Pons (tissue), 1 donor: ENCODE results near the gene WFDC5.

Source experiments
- DNase-seq: peaks from one replicate; pipeline ENCODE4 v3.0.0-alpha.2; 2016; ENCODE audit warnings: low spot score

Gene WFDC5

DNA sequence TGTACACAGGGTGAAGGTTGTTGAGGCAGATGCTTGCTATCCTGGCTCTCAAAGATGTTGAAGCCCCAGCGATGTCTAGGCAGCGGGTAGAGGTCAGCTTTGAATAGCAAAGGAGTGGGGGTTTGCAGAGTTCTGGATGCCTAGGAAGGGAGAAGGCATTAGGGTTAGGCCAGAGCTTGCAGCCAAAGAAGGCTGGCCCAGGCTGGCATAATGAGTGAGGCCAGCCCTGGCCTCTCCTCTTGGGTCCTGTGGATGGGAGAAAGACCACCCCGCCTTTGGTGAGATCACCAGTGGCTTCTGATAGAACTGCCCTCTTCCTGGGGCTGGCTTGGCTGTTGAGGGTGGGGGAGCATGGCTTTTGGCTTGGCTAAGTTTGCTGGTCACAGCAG, 406 bp upstream of the WFDC5 start:
- no peak for DNase-seq

DNA sequence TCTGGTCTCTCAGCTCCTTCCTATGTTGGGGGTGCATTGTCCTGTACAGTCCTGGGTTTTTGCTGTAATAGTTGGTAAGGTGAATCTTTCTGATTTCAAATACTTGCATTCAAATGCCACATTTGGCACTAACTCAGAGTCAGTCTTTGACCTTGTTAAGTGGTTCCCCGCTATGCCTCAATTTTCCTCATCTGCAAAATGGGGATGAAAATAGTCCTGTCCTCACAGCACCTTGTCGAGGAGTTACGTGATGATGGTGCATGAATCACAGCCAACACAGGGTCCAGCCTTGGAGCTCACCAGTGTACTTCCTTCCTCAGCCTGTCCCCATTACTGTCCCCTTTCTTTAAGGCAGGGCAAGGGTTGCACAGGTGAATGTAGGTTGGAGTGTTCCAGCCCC, 1.1 kb downstream of the WFDC5 start:
- no peak for DNase-seq

GRCh38 chr20:45112754-45113153, 2.2 kb downstream of the WFDC5 start:
- no peak for DNase-seq

- DNase-seq, result peak; percentile 24
These were observed 3.0 kb downstream of the WFDC5 start for GRCh38 chr20:45111799-45112471.

DNA sequence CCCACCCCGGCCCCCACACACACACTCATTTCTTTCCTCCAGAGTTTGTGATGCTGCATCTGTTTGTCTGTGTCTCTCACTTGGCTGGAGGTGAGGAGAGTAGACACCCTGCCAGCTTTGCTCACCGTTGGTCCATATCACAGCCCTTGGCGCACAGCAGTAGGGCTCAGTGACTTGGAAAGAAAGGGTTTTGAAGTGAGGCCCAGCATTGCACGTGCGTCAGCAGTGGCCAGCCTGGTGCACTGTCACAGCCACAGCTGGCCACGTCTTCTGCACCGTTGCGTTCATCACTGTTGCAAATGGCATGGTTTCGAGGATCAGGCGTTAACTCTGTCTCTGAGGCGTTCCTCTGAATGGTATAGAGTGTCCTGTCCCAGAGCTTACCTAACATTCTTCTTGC, 3.7 kb downstream of the WFDC5 start:
- DNase-seq, result no peak

DNA sequence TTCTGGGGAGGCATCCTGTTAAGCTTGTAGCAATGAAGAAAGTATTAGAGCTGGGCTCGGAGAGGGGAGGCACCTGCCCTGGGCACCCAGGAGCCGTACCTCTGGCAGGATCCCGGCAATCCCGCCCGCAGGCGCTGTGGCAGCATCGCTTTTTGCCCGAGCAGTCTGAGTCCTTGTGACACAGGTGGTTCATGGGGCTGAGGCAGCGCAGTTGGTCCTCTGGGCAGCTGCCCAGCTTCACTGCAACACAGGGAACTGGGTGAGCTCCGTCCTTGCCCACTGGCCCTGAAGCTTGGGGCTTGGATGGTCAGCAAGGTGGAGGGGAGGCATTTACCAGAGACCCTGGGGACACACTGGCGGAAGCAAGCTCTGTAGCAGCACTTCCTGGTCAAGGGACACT, 4.7 kb downstream of the WFDC5 start:
- DNase-seq, result no peak

DNA sequence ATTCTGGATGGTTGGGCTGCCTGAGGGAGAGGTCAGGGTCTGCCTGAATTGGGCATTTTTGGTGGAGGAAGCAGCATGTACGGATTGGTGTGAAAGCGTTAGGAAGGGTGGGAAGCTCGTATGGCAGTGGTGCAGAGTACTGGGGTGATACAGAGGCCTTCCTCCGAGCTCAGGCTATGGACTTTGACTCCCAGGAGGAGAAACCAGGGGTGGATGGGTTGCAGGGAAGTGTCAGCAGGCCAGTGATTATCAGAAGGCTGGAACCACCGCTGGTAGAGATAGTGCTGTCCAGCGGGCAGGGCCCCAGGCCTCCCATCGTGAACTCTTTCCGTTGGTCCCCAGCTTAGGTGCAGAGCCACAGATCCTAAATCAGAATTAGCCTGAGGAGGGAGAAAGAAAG, 5.3 kb downstream of the WFDC5 start:
- no peak for DNase-seq

- no peak for DNase-seq
These were observed 9.7 kb downstream of the WFDC5 start for GRCh38 chr20:45105317-45105716.

GRCh38 chr20:45104786-45105185, 10.2 kb downstream of the WFDC5 start:
- DNase-seq, result no peak

- no peak for DNase-seq
These were observed 11.9 kb downstream of the WFDC5 start for GRCh38 chr20:45103072-45103471.

DNA sequence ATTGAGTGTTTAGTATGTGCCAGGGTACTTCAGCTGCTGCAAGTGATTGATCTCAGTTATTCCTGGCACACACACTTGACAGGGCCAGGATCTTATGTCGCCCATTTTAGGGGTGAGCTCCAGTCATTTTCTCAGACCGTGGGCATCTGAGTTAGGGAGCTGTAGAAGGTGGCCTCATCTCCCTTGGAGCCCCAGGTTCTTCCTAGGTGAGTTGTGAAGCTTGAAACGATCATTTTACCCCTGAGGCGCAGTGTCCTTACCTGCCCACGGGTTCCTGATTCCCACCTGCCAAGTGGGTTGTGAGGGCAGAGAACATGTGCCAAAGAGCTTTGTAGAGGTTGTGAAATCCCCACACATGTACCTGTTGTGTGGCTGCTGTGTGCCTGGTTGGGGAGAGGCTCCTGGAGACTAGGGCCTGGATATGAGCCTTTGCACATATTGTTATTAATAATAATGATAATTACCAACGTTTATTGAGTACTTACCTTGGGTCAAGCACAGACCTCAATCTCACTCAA, 13.6 kb downstream of the WFDC5 start:
- no peak for DNase-seq

- no peak for DNase-seq
These were observed 14.3 kb downstream of the WFDC5 start, which contains the start of gene KCNS1 for GRCh38 chr20:45100563-45101245. Gene KCNS1 (minus strand): TSS chr20:45101127. CDS start chr20:45099236, 1,891 bp downstream.

DNA sequence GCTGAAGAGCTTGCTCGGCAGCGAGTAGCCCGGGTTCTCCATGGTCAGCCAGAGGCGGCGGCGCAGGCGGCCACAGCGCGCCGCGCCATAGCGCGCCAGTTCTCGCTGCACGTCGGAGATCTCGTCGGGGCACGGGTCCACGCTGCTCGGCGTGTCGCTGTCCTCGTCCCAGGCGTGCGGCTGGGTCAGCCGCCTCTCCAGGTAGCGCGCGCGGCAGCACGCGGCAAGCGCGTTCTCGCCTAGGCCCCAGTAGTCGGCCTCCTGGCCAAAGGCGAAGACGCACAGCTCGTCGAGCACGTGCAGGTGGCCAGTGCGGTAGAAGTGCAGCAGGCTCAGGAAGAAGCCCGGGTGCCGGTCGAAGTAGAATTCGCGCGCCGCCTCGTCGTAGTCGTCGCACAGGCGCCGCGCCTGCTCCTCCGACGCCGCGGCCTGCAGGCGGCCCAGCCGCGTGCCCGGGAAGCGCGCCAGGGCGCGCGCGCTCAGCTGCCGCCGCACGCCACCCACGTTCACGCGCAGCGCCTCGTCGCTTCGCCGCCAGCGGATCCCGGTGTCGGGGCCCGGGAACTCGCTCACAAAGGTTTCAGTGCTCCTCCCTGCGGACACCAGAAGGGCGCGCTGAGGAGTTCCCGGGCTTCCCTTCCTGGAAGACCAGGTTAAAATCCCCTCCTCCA, 16.7 kb downstream of the WFDC5 start:
- DNase-seq, result no peak

DNA sequence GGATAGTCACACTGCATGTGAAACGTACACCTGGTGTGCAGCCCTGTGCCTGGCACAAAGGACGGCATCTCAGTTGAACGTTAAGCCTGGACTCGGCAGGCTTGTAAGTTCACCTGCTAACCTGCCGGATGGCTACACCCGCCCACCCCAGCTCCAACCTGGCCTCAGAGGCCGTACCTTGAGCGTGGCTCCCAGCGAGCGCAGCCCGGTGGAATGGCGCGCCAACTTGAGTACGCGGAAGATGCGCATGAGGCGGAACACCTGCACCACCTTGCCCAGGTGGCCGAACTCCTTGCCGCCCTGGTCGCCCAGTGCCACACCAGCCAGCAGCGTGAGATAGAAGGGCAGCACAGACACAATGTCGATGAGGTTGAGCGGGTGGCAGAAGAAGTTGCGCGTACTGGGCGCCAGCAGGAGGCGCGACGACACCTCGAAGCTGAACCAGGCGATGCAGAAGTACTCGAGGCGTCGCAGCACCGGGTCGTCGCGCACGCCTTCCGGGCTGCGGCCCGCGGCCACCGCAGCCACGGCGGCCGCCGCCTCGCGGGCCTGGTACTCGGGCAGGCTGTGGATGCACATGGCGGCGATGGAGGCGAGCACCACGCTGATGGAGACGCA, 17.4 kb downstream of the WFDC5 start:
- DNase-seq, result no peak

DNA sequence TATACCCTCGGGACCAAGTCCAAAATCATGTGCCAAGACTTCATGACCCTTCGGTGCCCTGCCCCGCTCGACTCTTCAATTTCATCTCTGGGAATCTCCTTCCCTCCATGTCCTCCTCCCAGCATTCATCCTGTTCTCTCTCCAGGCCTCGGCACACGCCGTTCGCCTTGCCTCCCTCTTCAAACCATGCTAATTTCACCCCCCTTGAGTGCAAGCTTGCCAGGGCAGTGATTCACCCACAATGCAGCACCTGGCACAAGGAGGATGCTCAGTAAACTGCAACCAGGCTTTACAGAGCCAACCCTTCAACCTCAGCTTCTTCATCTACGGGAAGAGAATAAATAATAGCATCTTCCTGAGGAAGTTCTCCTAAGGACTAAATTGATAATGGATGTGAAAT, 18.2 kb downstream of the WFDC5 start:
- DNase-seq, result no peak

DNA sequence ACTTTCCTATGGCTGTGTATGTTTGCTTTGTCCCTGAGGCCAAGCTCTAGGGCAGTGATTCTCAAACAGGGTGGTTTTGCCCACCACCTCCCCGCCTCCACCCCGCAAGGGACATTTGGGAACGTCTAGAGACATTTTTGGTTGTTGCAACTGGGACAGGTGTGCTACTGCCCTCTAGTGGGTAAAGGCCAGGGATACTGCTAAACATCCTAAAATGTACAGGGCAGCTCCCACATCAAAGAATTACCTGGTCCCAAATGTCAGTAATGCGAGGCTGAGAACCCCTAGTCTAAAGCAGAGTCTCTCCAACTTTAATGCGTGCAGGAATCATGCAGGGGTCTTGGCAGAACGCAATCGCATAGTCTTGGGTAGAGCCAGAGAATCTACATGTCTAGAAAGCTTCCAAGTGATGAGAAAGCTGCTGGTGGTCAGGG, 19.2 kb downstream of the WFDC5 start:
- DNase-seq, result peak; percentile 73

DNA sequence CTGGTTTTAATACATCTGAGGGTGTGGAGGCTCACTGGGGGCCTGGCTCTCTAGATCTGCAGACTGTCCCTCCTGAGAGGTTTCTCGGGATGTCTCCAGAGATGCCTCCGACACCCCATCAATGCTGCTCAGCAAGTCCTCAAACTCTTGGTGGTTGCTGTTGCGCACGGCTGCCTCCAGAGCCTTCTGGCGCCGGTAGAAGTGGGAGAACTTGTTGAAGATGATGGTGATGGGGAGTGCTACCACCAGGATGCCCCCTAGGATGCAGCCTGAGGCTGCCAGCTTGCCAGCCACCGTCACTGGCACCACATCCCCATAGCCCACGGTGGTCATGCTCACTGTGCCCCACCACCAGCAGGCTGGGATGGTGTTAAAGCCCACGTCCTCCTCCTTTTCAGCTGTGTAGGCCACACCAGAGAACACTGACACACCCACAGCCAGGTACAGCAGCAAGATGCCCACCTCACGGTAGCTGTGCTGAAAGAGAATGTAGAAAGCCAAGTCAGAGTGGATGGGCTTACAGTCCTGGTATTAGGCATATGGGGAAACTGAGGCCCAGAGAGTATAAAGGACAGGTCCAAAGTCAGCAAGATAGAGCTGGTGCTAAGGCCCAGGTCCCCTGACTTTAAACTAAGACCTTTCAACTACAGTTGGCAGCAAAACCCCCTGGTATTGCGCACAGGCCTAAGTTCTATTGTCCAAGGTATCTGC, 20.0 kb downstream of the WFDC5 start:
- DNase-seq, result no peak

DNA sequence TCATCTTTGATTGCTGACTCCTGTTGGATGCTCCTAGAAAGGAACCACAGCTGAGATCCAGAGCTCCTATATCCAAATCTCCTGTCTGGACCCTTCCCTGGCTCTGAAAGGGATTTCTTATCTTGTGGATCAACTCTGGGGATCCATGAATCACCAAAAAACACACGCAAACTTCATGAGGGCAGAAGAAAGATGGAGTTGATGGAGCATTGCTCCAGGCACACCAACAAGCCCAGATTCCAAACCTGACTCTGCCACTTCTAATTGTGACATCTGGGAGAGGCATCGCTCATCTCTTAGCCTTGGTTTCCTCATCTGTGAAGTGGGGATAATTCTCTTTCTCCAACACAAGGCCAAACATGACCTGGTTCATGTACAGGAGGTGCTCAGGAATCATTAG, 20.8 kb downstream of the WFDC5 start:
- DNase-seq, result no peak

DNA sequence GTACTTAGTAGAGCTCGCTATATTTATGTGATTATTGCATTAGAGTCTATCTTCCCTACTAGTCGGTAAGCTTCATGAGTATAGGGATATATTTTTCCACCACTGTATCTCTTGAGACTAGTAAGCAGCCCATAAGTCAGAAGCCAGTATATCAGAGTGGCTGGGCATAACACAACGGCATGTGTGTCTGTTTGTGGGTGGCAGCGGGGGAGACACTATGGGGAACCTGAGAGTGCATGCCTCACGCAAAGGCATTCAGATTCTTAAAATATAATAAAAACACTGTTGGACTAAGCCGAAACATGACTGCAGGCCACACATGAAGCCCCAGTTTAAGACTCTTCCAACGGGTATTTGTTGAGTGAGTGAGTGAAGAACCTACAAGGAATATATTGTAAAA, 22.1 kb downstream of the WFDC5 start:
- no peak for DNase-seq

DNA sequence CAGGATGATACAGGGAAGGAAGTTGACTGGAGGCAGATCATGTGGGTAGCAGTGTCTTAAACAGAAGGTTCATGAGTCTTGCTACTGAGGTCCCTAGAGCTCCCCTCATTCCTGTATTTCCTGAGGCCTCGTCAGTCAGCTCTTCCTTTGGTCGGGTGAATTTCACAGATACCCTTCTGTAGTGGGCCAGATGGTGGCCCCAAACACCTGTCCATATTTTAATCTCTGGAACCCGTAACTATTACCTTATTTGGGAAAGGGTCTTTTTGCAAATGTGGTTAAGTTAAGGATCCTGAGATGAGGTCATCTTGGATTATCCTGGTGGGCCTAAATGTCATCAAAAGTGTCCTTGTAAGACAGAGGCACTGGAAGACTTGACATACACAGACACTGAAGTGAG, 23.6 kb downstream of the WFDC5 start:
- no peak for DNase-seq

DNA sequence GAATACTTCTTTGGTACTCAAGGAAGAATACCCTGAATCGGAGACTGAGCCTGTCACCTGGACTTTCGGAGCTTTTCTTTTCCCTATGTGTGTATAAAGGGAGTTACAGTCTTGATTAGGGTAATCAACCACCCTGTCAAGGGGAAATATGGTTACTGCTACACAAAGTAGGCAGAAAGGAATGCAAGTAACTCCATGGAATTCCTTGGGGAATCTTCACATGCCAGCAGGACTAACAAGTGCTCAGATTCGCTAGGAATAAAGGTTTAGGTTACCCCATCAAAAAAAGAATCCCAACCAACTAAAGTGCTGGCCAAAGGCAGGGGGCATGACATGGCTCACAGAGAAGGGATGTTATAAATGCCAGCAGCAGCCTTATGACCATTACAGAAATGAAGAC, 24.5 kb downstream of the WFDC5 start:
- no peak for DNase-seq

DNA sequence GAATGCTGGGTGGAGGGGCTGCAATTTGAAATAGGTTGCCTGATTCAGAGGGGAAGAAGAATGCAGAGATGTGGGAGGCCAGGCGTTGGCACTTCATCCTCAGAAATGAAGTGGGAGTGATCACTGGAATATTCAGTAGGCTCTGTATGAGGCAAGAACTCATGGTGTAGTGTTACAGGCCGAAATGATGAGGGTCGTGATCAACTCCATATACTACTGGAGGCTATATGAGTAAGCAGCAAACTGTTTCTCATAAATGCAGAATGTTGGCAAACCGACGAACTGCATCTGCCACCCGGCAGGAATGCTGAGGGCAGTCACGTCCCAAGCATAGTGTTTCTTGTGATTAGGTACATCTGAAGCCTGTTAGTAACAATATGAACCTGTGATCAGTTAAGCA, 26.7 kb downstream of the WFDC5 start:
- DNase-seq, result no peak
